WTC11 (cell line): ENCODE measurements around the gene CDK7.

Source experiments
- ATF3 ChIP-seq: sonication (generic); formaldehyde crosslinking; conservative IDR thresholded peaks from 2 replicates; pipeline ENCODE4 v1.8.1; 2022; ENCODE audit warnings: mild to moderate bottlenecking, missing genetic modification reagents
- ETV6 ChIP-seq: sonication (generic); formaldehyde crosslinking; IDR thresholded peaks from 2 replicates; pipeline ENCODE4 v1.8.1; 2022; ENCODE audit warnings: mild to moderate bottlenecking, missing genetic modification reagents
- FOXJ3 ChIP-seq: sonication (generic); formaldehyde crosslinking; IDR thresholded peaks from 2 replicates; pipeline ENCODE4 v1.9.0; 2021; ENCODE audit warnings: missing genetic modification reagents, mild to moderate bottlenecking, borderline replicate concordance
- MAX ChIP-seq: sonication (generic); formaldehyde crosslinking; IDR thresholded peaks from 2 replicates; pipeline ENCODE4 v1.8.0; 2022; ENCODE audit warnings: mild to moderate bottlenecking, missing genetic modification reagents
- NR1H2 ChIP-seq: sonication (generic); formaldehyde crosslinking; IDR thresholded peaks from 2 replicates; pipeline ENCODE4 v1.9.0; 2021; ENCODE audit warnings: mild to moderate bottlenecking, moderate library complexity, missing genetic modification reagents
- NR3C1 ChIP-seq: sonication (generic); formaldehyde crosslinking; conservative IDR thresholded peaks from 2 replicates; pipeline ENCODE4 v1.8.1; 2023; ENCODE audit warnings: low read depth, mild to moderate bottlenecking, missing genetic modification reagents
- TP53 ChIP-seq: sonication (generic); formaldehyde crosslinking; IDR thresholded peaks from 2 replicates; pipeline ENCODE4 v1.8.1; 2023; ENCODE audit warnings: mild to moderate bottlenecking, missing genetic modification reagents
- ZSCAN18 ChIP-seq: fragments of 250-450 bp; sonication (Bioruptor Pico); IDR thresholded peaks from 2 replicates; pipeline ENCODE4 v2.1.2; 2022; ENCODE audit warnings: mild to moderate bottlenecking, moderate library complexity
- TF ChIP-seq, protein P1 (sequence below): fragments of 200-600 bp; IDR thresholded peaks from 2 replicates; pipeline ENCODE4 v1.8.0; 2022; ENCODE audit warnings: antibody characterized with exemption

DNA sequence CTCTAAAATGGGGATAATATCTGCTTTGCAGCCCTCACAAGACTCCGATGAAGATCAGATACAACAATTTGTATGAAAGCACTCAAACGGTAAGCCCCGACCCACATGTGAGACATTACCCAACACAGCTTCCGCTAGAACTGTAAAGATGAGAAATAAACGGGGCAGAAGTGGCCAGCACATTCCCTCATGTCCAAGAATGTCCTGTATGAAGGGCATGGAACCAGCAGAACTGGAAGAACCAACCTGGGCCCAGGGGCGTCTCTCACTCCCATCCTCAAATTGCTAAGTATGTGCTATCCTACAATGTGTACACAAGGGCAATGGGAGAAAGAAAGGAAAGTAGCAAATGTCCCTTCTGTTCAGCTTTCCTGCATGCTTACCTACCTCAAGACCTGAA is 64.9 kb downstream of the CDK7 start:
- TF ChIP-seq, protein P1, sequence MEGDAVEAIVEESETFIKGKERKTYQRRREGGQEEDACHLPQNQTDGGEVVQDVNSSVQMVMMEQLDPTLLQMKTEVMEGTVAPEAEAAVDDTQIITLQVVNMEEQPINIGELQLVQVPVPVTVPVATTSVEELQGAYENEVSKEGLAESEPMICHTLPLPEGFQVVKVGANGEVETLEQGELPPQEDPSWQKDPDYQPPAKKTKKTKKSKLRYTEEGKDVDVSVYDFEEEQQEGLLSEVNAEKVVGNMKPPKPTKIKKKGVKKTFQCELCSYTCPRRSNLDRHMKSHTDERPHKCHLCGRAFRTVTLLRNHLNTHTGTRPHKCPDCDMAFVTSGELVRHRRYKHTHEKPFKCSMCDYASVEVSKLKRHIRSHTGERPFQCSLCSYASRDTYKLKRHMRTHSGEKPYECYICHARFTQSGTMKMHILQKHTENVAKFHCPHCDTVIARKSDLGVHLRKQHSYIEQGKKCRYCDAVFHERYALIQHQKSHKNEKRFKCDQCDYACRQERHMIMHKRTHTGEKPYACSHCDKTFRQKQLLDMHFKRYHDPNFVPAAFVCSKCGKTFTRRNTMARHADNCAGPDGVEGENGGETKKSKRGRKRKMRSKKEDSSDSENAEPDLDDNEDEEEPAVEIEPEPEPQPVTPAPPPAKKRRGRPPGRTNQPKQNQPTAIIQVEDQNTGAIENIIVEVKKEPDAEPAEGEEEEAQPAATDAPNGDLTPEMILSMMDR, result no peak
- no peak for TF ChIP-seq ZSCAN18 (CRISPR knock-in tag)
- no peak for TF ChIP-seq ATF3
- no peak for TF ChIP-seq TP53
- TF ChIP-seq MAX, result no peak
- no peak for TF ChIP-seq ETV6 (CRISPR knock-in tag)
- TF ChIP-seq FOXJ3, result no peak
- TF ChIP-seq NR1H2 (CRISPR knock-in tag), result no peak
- TF ChIP-seq NR3C1, result no peak
